Endothelial cell of umbilical vein (primary cell): Measurements from ENCODE around the gene TPR. TPM values are rescaled to one million over a fixed set of nuclear protein-coding genes. Genes with fewer than 3 reads are reported as not detected.

ENCODE experiments used
- BruUV-seq: library from RNA; stranded (reverse); fragments of 400-500 nt; replicated peaks from 2 replicates; lab custom pipeline; 2021; lab: Mats Ljungman, UMichigan
- CTCF ChIA-PET: fragments of 300-600, 350-600 bp; sonication (Branson Sonifier 250); formaldehyde crosslinking; loops from one replicate; lab custom pipeline; 2021; ENCODE audit warnings: antibody characterized with exemption, inconsistent platforms; lab: Charles Lee
- POLR2A ChIA-PET: fragments of 300-600, 350-600 bp; sonication (Branson Sonifier 250); formaldehyde crosslinking; loops from one replicate; lab custom pipeline; 2021; ENCODE audit warnings: antibody characterized with exemption, inconsistent platforms; lab: Charles Lee
- DNase-seq: peaks from one replicate; pipeline ENCODE4 v3.0.0-alpha.2; 2011; ENCODE audit warnings: low read depth, low spot score
- FAIRE-seq: peaks from 2 replicates; lab custom pipeline; 2011; peaks lifted over from hg19 to GRCh38; lab: Jason Lieb, UNC
- H2AFZ ChIP-seq: 2 replicates; pipeline ENCODE4 v1.6.0; 2012; ENCODE audit warnings: low read depth, low read length, control low read depth, inconsistent platforms
- H3K27ac ChIP-seq: 2 replicates; pipeline ENCODE4 v1.5.1; 2011; ENCODE audit warnings: low read depth, mild to moderate bottlenecking, control low read depth, low read length, moderate library complexity; ENCODE audit not compliant: insufficient read depth
- H3K27me3 ChIP-seq, 2 experiments: 2 replicates each; pipeline versions ENCODE4 v1.6.0 to v1.6.1; 2011; ENCODE audit warnings: low read length in 2 of 2, mixed read lengths in 1 of 2; ENCODE audit not compliant: control insufficient read depth in 2 of 2, insufficient read depth in 2 of 2
- H3K36me3 ChIP-seq, 2 experiments: 2 replicates in 1 of 2; 3 replicates in 1 of 2; pipeline ENCODE4 v1.5.1; 2011; ENCODE audit warnings: low read length in 2 of 2, mild to moderate bottlenecking in 1 of 2, moderate library complexity in 1 of 2; ENCODE audit not compliant: control insufficient read depth in 2 of 2, insufficient read depth in 2 of 2; ENCODE audit errors: extremely low read depth in 1 of 2
- H3K4me1 ChIP-seq: 3 replicates; pipeline ENCODE4 v1.5.1; 2011; ENCODE audit warnings: mild to moderate bottlenecking, low read length; ENCODE audit not compliant: control insufficient read depth, insufficient read depth; ENCODE audit errors: extremely low read depth
- H3K4me2 ChIP-seq: 2 replicates; pipeline ENCODE4 v1.6.1; 2011; ENCODE audit warnings: low read length, control low read depth, mixed read lengths; ENCODE audit not compliant: insufficient read depth
- H3K4me3 ChIP-seq, 3 experiments: fragments of 200-600 bp in 1 of 3; sonication (generic), shearing (Covaris generic) in 1 of 3; replicated peaks in 1 of 3; 2 replicates each; pipeline ENCODE4 v1.5.1; 2011 to 2016; ENCODE audit warnings: control low read depth in 3 of 3, low read length in 3 of 3, mild to moderate bottlenecking in 2 of 3, inconsistent platforms in 1 of 3, low read depth in 1 of 3, moderate library complexity in 1 of 3; ENCODE audit not compliant: insufficient read depth in 1 of 3
- H3K79me2 ChIP-seq: 2 replicates; pipeline ENCODE4 v1.6.0; 2012; ENCODE audit warnings: low read length, inconsistent platforms; ENCODE audit not compliant: control insufficient read depth, insufficient read depth
- H3K9ac ChIP-seq: replicated peaks from 2 replicates; pipeline ENCODE3; 2011; ENCODE audit warnings: low read length, control low read depth; ENCODE audit not compliant: insufficient read depth; ENCODE audit errors: extremely low read depth
- H3K9me1 ChIP-seq: replicated peaks from 3 replicates; pipeline ENCODE4 v1.6.0; 2011; ENCODE audit warnings: mild to moderate bottlenecking, low read length; ENCODE audit not compliant: control insufficient read depth, insufficient read depth; ENCODE audit errors: extremely low read depth
- H3K9me3 ChIP-seq: replicated peaks from 2 replicates; pipeline ENCODE4 v1.5.1; 2012; ENCODE audit warnings: low read length, inconsistent platforms; ENCODE audit not compliant: control insufficient read depth, insufficient read depth
- H4K20me1 ChIP-seq: replicated peaks from 2 replicates; pipeline ENCODE3; 2011; ENCODE audit warnings: mild to moderate bottlenecking, low read length; ENCODE audit not compliant: control insufficient read depth, insufficient read depth; ENCODE audit errors: extremely low read depth
- CTCF ChIP-seq, 2 donors: IDR thresholded peaks; 1 replicate in 1 of 2; 2 replicates in 1 of 2; pipeline ENCODE4 v1.5.1; 2011; ENCODE audit warnings: low read length in 2 of 2, mild to moderate bottlenecking in 2 of 2, moderate library complexity in 2 of 2, control low read depth in 1 of 2, inconsistent platforms in 1 of 2, low read depth in 1 of 2; ENCODE audit not compliant: insufficient read depth in 1 of 2; ENCODE audit errors: extremely low read depth in 1 of 2
- EZH2 ChIP-seq: IDR thresholded peaks from 2 replicates; pipeline ENCODE4 v1.6.1; 2012; ENCODE audit warnings: borderline replicate concordance, low read depth, mild to moderate bottlenecking, moderate library complexity, low read length, inconsistent platforms; ENCODE audit not compliant: severe bottlenecking
- FOS ChIP-seq: IDR thresholded peaks from 2 replicates; pipeline ENCODE4 v1.6.1; 2011; ENCODE audit warnings: mild to moderate bottlenecking, low read length, moderate library complexity, borderline replicate concordance; ENCODE audit not compliant: insufficient read depth
- GATA2 ChIP-seq: IDR thresholded peaks from 2 replicates; pipeline ENCODE4 v1.7.0; 2011; ENCODE audit warnings: low read depth, mild to moderate bottlenecking, moderate library complexity, mixed read lengths, low read length; ENCODE audit not compliant: insufficient read length, insufficient read depth
- JUN ChIP-seq: IDR thresholded peaks from 2 replicates; pipeline ENCODE4 v1.6.1; 2011; ENCODE audit warnings: borderline replicate concordance, low read depth; ENCODE audit not compliant: insufficient read length, insufficient read depth
- MYC ChIP-seq: IDR thresholded peaks from one replicate; pipeline ENCODE4 v1.6.1; 2011; ENCODE audit warnings: mild to moderate bottlenecking, low read depth, low read length
- POLR2A ChIP-seq: IDR thresholded peaks from 2 replicates; pipeline ENCODE4 v1.6.1; 2012; ENCODE audit warnings: low read depth, mild to moderate bottlenecking, control low read depth, low read length
- POLR2AphosphoS5 ChIP-seq: IDR thresholded peaks from 2 replicates; pipeline ENCODE4 v1.6.1; 2012; ENCODE audit warnings: low read depth, mild to moderate bottlenecking, control low read depth, low read length, moderate library complexity; ENCODE audit not compliant: insufficient read depth
- dilution Hi-C: fragments of 300-500 bp; cut with MboI; formaldehyde crosslinking; loops from one replicate; pipeline ENCODE4 v1.15.0; 2019; ENCODE audit warnings: low sequenced_read_pairs; ENCODE audit not compliant: extremely low pct_ligation_motif_present
- intact Hi-C: fragments of 100-400 bp; cut with micrococcal nuclease; formaldehyde crosslinking; loops from one replicate; pipeline ENCODE4 v1.10.0; 2022
- polyA plus RNA-seq, 4 experiments: library from polyadenylated mRNA; depleted of rRNA in 3 of 4; stranded (reverse) in 3 of 4; unstranded in 1 of 4; fragments of >200 nt; gene quantifications; 2 replicates each; pipeline versions ENCODE4 v1.2.1 to v1.2.3, GENCODE V29; 2011 to 2012; ENCODE audit warnings: missing spikeins in 1 of 4
- total RNA-seq: library from RNA; stranded (reverse); gene quantifications from 2 replicates; pipeline ENCODE4 v1.2.3, GENCODE V29; 2021
- TF ChIP-seq, protein P1 (sequence below): IDR thresholded peaks from 2 replicates; pipeline ENCODE4 v1.6.1; 2011; ENCODE audit not compliant: insufficient read depth, insufficient read length

Gene TPR
- total and polyA plus RNA-seq, 2 donors (not counting 3 experiments of a cell fraction or from before 2014, with no cell fraction given): 49.4 to 118 TPM

- no peak overlapping the region for H3K4me2 ChIP-seq
- H3K27me3 ChIP-seq: no peaks in the 10 kb centered on the region
- dilution Hi-C loops (no loop called here), intact Hi-C loops (no loop called here)
- no peak overlapping the region for H3K27ac ChIP-seq
- H3K9me3 ChIP-seq: no peaks in the 10 kb centered on the region
- no TSS peak for BruUV-seq
- H3K9ac ChIP-seq: no peak overlapping the region
- no peak overlapping the region for H2AFZ ChIP-seq
- POLR2A ChIA-PET: no interaction called here
- CTCF ChIA-PET: interaction anchor here (1.1 to 3.0 kb wide), 2 partner anchors 16 to 595 kb away, joined by 4 to 15 read pairs; partner anchors contain the start of genes ODR4 and TPR
- no peaks in the 10 kb centered on the region for H3K9me1 ChIP-seq
- no peak overlapping the region for H3K4me3 ChIP-seq
- no peaks in the 10 kb centered on the region for H3K79me2 ChIP-seq
- H4K20me1 ChIP-seq: no peaks in the 10 kb centered on the region
- H3K36me3 ChIP-seq: peaks cover 7 to 19% of the 10 kb centered on the region in 2 experiments
- TF ChIP-seq EZH2: no peak
- TF ChIP-seq POLR2A: no peak
- no peak for TF ChIP-seq POLR2AphosphoS5
- TF ChIP-seq GATA2: no peak
- no peak for TF ChIP-seq FOS
- no peak for TF ChIP-seq MYC
- TF ChIP-seq, protein P1, sequence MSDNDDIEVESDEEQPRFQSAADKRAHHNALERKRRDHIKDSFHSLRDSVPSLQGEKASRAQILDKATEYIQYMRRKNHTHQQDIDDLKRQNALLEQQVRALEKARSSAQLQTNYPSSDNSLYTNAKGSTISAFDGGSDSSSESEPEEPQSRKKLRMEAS: no peak
- TF ChIP-seq JUN: no peak
- no peak for TF ChIP-seq CTCF (IDR thresholded peaks at IDR 0.05; ENCODE audit: extremely low read depth in 1 of 2, insufficient read depth in 1 of 2, low read depth in 1 of 2, low read length in 2 of 2)
- FAIRE-seq: no peak
- no peak for DNase-seq
- peaks cover 4% of the 10 kb centered on the region for H3K4me1 ChIP-seq
Observed at GRCh38 chr1:186390925-186391324, 15.9 kb upstream of the TPR start.
